ENCODE results near the gene CSAD.
"Not testable (repeated sequence)": the region's sequence is repeated elsewhere in the genome, so short reads cannot be mapped to it uniquely, and the experiment has no call there.

Gene CSAD

GRCh38 chr12:53218551-53219291, 38.0 kb upstream of the CSAD start:
- DNase-seq (ENCODE audit: low read depth in 2 of 2) = no peak

DNA sequence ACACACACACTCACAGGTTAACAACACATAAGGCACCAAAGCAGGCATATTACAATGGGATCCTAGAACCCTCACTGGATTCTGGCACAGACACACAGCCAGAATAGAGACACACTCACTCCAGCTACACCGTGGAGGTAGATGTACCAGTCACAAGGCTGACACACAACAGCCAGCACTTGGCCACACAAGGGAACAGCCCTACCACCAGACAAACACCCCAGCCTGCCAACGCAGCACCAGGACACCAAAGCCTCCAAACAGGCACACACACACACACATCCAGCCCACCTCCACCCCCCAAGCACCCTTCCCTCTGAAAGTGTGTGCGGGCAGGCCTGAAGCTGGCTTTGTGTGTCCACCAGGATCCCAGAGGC, 37.2 kb upstream of the CSAD start:
- no peak for DNase-seq (ENCODE audit: low read depth in 2 of 2)

GRCh38 chr12:53217051-53217930, 36.6 kb upstream of the CSAD start:
- DNase-seq (ENCODE audit: low read depth in 2 of 2) = peak; percentile 36 to 57

GRCh38 chr12:53215497-53215896, 34.8 kb upstream of the CSAD start:
- DNase-seq (ENCODE audit: low read depth in 2 of 2) = no peak

GRCh38 chr12:53214687-53215455, 34.1 kb upstream of the CSAD start:
- no peak for DNase-seq (ENCODE audit: low read depth in 2 of 2)

GRCh38 chr12:53214221-53214620, 33.5 kb upstream of the CSAD start:
- DNase-seq (ENCODE audit: low read depth in 2 of 2) = no peak

DNA sequence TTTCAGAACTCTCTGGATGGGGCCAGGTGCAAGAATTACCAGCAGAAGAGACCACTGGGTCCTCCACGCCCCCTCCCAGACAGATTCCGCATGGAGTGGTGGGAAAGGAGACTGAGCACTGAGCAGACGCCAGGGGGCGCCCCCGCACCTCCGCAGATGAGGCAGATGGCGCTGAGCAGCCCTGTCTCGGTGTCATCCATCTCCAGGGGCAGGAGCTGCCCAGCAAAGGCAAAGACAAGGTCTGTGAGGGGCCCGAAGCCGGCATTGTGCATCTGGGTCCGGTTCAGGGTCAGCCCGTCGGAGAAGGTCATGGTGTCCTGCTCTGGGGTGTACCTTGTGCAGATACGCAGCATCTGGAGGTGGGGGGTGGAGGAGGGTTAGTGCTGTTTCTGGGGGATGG, 32.6 kb upstream of the CSAD start:
- DNase-seq (ENCODE audit: low read depth in 2 of 2) = peak; percentile 75 to 76

DNA sequence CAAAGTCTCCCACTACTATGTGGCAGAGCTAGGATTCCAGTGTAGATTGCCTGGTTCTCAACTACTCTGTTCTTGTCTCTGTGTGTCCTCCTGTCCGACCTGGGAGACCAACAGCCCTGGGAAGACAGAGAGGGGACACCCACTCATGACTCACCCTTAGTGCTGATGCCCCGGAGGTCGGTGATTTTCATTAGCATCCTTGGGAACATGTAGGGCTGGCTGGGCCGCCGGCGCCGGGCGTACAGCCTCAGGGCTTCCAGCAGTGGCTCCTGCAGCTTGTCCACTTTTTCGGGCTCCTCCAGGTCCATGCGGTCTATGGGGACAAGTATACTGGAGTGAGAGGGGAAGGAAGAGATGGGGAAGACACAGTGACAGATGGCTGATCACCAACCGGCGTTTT, 32.2 kb upstream of the CSAD start:
- DNase-seq (ENCODE audit: low read depth in 2 of 2) = no peak

GRCh38 chr12:53211476-53212381, 31.0 kb upstream of the CSAD start:
- no peak for DNase-seq (ENCODE audit: low read depth in 2 of 2)

- no peak for DNase-seq (ENCODE audit: low read depth in 2 of 2)
Observed at GRCh38 chr12:53210843-53211242, 30.1 kb upstream of the CSAD start.

- DNase-seq (ENCODE audit: low read depth in 2 of 2) = no peak
Observed at GRCh38 chr12:53208877-53209463, 28.2 kb upstream of the CSAD start.

- no peak for DNase-seq (ENCODE audit: low read depth in 2 of 2)
Observed at GRCh38 chr12:53208435-53208834, 27.7 kb upstream of the CSAD start.

DNA sequence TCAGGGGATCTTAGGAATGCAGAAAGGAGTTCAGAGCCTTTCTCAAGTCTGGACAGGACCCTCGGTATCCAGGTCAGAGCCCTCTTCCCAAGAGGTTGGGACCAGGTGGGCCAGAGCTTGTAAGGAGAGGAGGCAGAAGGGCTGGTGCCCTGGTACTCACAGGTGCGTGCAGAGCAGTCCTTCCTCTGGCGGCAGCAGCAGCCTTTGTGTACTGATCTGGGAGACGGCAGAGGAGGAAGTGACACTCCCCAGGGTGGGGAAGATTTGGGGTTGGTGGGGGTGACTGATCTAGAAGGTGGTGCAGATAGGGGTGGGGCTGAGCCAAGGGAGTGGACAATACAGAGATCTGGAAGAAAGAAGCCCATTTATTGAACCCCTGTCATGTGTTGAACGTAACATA, 26.3 kb upstream of the CSAD start, which contains the start of gene ITGB7:
Gene ITGB7 (minus strand): TSS at position 210 of the 400 bp plus-strand sequence. CDS start 6,808 bp downstream, outside the sequence.
- DNase-seq (ENCODE audit: low read depth in 2 of 2) = peak in 1 of 2 donors; percentile 45

DNA sequence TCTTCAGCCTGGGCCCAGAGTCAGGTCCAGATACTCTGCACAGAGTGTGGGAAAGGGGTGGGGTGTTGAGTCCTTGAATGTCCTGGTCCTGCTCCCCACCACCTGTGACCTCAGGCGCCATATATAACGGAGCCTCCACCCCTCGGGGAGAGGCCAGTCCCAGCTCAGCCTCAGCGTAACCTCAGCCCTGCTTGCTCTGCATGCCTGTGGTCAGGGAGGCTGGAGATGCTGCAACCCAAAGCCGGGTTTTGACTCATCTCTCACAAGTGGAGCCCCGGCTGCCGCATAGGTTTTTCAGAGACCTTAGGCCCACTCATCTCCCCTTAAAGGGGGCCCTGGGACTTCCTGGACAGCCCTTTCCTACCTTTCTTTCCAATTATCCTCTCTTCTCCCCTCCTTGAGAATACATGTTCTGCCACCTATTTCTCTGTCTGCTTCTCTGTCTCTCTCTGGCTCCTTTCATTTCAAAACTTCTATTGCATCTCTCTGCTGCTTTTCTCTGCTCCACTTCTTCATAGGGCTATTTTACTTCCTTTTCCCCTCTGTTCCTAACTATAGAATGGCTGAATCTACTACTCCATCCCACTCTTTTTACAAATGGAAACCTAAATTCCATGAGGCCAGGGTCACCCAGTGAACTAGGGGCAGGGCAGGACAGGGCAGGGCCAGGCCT, 25.2 kb upstream of the CSAD start:
- DNase-seq (ENCODE audit: low read depth in 2 of 2) = peak; percentile 73 to 77

GRCh38 chr12:53204351-53204750, 23.6 kb upstream of the CSAD start:
- no peak for DNase-seq (ENCODE audit: low read depth in 2 of 2)

GRCh38 chr12:53202316-53202715, 21.6 kb upstream of the CSAD start:
- not testable (repeated sequence) for DNase-seq (ENCODE audit: low read depth in 2 of 2)

- no peak for DNase-seq (ENCODE audit: low read depth in 2 of 2)
Observed at GRCh38 chr12:53201639-53202038, 20.9 kb upstream of the CSAD start.

- no peak for DNase-seq (ENCODE audit: low read depth in 2 of 2)
Observed at GRCh38 chr12:53201177-53201541, 20.4 kb upstream of the CSAD start.

GRCh38 chr12:53200458-53201176, 19.9 kb upstream of the CSAD start:
- DNase-seq (ENCODE audit: low read depth in 2 of 2) = no peak

GRCh38 chr12:53200107-53200457, 19.4 kb upstream of the CSAD start:
- no peak for DNase-seq (ENCODE audit: low read depth in 2 of 2)
